Breast epithelium (tissue), 4 donors: ENCODE data around the gene TEX261. TPM values are rescaled to one million over a fixed set of nuclear protein-coding genes. Genes with fewer than 3 reads are reported as not detected.

Experiments used
- DNase-seq, 2 donors: peaks; one replicate each; pipeline ENCODE4 v3.0.0-alpha.2; 2019; ENCODE audit warnings: low spot score in 2 of 2
- H3K27ac ChIP-seq, 2 donors: fragments of 200-600 bp; sonication (generic) in 1 of 2; one replicate each; pipeline ENCODE4 v1.5.1; 2016 to 2019; ENCODE audit warnings: mild to moderate bottlenecking in 1 of 2
- H3K27me3 ChIP-seq, 2 donors: fragments of 200-600 bp; sonication (generic) in 1 of 2; one replicate each; pipeline versions ENCODE4 v1.5.1 to v1.6.0; 2017 to 2019; ENCODE audit warnings: control low read depth in 1 of 2, mild to moderate bottlenecking in 1 of 2
- H3K36me3 ChIP-seq: fragments of 200-600 bp; one replicate; pipeline ENCODE4 v1.5.1; 2019
- H3K4me1 ChIP-seq, 2 donors: fragments of 200-600 bp; sonication (generic); one replicate each; pipeline ENCODE4 v1.5.1; 2016 to 2019; ENCODE audit warnings: control low read depth in 1 of 2
- H3K4me3 ChIP-seq, 3 donors: fragments of 200-600 bp; sonication (generic); 1 replicate in 2 of 3; 2 replicates in 1 of 3; pipeline ENCODE4 v1.5.1; 2016 to 2019; ENCODE audit warnings: mild to moderate bottlenecking in 3 of 3, moderate library complexity in 2 of 3
- H3K9me3 ChIP-seq, 2 donors: fragments of 200-600 bp; sonication (generic) in 1 of 2; one replicate each; pipeline ENCODE4 v1.5.1; 2016 to 2019; ENCODE audit warnings: control low read depth in 1 of 2
- POLR2A ChIP-seq: fragments of 450-650 bp; IDR thresholded peaks from one replicate; pipeline ENCODE4 v1.6.1; 2016; ENCODE audit warnings: antibody characterized with exemption, mild to moderate bottlenecking, moderate library complexity
- POLR2AphosphoS5 ChIP-seq, 3 donors: sonication (generic); formaldehyde crosslinking; IDR thresholded peaks; one replicate each; pipeline ENCODE4 v1.6.1; 2017; ENCODE audit warnings: antibody characterized with exemption in 3 of 3
- intact Hi-C: fragments of 100-400 bp; cut with DNase I; formaldehyde crosslinking; loops from one replicate; pipeline ENCODE4 v1.15.1; 2023; ENCODE audit warnings: low total_unique reads
- total RNA-seq, 3 donors: library from RNA; depleted of rRNA; stranded (reverse); fragments of >200 nt; gene quantifications; one replicate each; pipeline ENCODE4 v1.1.0, GENCODE V29; 2016
- TF ChIP-seq, protein P1 (sequence below), 3 donors: fragments of 450-650 bp; IDR thresholded peaks; one replicate each; pipeline ENCODE4 v1.5.1; 2016 to 2017; ENCODE audit warnings: antibody characterized with exemption in 3 of 3, mild to moderate bottlenecking in 3 of 3, moderate library complexity in 3 of 3

TEX261 gene
- total RNA-seq, 3 donors from 2014 or later = 39.5 to 48.8 (median 40.0) TPM

DNA sequence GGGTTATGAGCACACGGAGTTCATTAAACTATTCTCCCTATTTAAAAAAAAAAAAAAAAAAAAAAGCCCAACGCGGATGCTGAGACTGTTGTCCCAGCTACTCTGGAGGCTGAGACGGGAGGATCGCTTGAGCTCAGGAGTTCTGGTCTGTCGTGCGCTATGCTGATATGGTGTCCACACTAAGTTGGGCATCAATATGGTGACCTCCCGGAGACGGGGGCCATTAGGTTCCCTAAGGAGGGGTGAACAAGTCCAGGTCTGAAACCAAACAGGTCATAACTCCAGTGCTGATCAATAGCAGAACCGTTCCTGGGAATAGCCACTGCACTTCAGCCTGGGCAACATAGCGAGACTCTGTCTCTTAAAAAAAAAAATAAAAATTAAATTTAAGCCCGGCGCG lies 29.2 kb downstream of the TEX261 start:
- H3K4me1 ChIP-seq = no peaks in the 10 kb centered on the region
- H3K4me3 ChIP-seq = peak overlapping the region in 2 of 3 donors; percentile 44 to 48
- TF ChIP-seq POLR2A (no peak), POLR2AphosphoS5 (IDR thresholded peaks at IDR 0.05) (no peak)
- TF ChIP-seq, protein P1, sequence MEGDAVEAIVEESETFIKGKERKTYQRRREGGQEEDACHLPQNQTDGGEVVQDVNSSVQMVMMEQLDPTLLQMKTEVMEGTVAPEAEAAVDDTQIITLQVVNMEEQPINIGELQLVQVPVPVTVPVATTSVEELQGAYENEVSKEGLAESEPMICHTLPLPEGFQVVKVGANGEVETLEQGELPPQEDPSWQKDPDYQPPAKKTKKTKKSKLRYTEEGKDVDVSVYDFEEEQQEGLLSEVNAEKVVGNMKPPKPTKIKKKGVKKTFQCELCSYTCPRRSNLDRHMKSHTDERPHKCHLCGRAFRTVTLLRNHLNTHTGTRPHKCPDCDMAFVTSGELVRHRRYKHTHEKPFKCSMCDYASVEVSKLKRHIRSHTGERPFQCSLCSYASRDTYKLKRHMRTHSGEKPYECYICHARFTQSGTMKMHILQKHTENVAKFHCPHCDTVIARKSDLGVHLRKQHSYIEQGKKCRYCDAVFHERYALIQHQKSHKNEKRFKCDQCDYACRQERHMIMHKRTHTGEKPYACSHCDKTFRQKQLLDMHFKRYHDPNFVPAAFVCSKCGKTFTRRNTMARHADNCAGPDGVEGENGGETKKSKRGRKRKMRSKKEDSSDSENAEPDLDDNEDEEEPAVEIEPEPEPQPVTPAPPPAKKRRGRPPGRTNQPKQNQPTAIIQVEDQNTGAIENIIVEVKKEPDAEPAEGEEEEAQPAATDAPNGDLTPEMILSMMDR (IDR thresholded peaks at IDR 0.05) = no peak
- no peaks in the 10 kb centered on the region for H3K36me3 ChIP-seq
- H3K27ac ChIP-seq = no peak overlapping the region
- DNase-seq = peak in 1 of 2 donors; percentile 15
- intact Hi-C loops = no loop called here
- H3K27me3 ChIP-seq = no peaks in the 10 kb centered on the region
- no peaks in the 10 kb centered on the region for H3K9me3 ChIP-seq

DNA sequence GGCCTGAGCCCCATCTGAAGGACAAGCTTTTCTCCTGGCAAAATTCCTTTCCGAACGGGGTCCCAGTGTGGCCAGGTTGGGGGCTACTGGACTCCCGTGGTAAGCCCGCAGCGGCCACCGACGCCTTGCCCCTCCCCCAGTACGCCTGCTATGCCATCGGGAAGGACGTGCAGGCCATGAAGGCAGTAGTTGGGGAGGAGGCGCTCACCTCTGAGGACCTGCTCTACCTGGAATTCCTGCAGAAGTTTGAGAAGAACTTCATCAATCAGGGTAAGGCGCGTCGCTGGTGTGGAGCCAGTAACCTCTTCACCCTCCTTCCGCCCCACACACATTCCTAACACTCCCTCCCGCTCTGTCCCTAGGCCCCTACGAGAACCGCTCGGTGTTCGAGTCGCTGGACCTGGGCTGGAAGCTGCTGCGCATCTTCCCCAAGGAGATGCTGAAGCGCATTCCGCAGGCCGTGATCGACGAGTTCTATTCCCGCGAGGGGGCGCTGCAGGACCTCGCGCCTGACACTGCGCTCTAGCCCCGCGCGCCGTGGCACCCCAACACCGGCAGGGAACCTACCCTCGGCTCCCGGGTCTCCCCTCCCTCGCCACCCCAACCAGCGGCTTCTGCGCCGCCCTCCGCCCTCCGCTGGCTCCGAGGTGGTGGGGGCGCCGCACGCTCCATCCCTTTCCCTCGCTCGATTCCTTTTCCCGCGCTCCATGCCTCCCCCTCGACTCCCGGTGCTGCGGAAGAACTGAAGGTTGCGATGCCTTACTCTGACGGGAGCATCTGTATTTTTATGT lies 29.9 kb downstream of the TEX261 start:
- no peak overlapping the region for H3K27ac ChIP-seq
- intact Hi-C loops = no loop called here
- H3K4me3 ChIP-seq = peak overlapping the region; percentile 44 to 68 (median 48)
- H3K9me3 ChIP-seq = no peaks in the 10 kb centered on the region
- no peaks in the 10 kb centered on the region for H3K27me3 ChIP-seq
- no peaks in the 10 kb centered on the region for H3K36me3 ChIP-seq
- TF ChIP-seq, protein P1 (IDR thresholded peaks at IDR 0.05) = peak; percentile 32 to 74 (median 54)
- TF ChIP-seq POLR2A = no peak
- peak; percentile 29 to 55 for DNase-seq
- no peaks in the 10 kb centered on the region for H3K4me1 ChIP-seq

DNA sequence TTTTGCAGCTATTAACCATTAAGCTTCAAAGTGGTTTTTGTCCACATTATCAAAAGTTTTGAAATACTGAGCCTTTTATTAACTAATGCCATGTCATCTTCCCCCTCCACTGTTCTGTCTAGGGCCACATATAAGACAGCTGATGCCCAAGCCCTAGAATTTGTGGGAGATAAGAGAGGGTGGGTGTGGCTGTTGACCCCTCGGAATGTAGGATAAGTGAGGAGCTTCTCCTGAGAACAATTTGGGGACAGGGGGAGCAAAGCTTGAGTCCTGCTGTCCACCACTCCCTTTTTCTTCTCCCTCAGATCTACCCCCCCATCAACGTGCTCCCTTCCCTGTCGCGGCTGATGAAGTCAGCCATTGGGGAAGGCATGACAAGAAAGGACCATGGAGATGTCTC lies 30.5 kb downstream of the TEX261 start:
- TF ChIP-seq POLR2A = no peak
- no peak for TF ChIP-seq POLR2AphosphoS5 (IDR thresholded peaks at IDR 0.05)
- TF ChIP-seq, protein P1 (IDR thresholded peaks at IDR 0.05) = no peak
- Histone ChIP-seq H3K4me1 (no peaks in the 10 kb centered on the region), H3K27ac (no peak overlapping the region), H3K36me3 (no peaks in the 10 kb centered on the region), H3K4me3 (no peak overlapping the region), H3K27me3 (no peaks in the 10 kb centered on the region), H3K9me3 (no peaks in the 10 kb centered on the region)
- intact Hi-C loops = no loop called here
- no peak for DNase-seq

GRCh38 chr2:70962885-70963878 lies 31.5 kb downstream of the TEX261 start:
- Histone ChIP-seq H3K4me1 (no peaks in the 10 kb centered on the region), H3K27ac (no peak overlapping the region), H3K36me3 (no peaks in the 10 kb centered on the region), H3K27me3 (no peaks in the 10 kb centered on the region), H3K4me3 (no peak overlapping the region), H3K9me3 (no peaks in the 10 kb centered on the region)
- no peak for TF ChIP-seq POLR2AphosphoS5 (IDR thresholded peaks at IDR 0.05)
- TF ChIP-seq, protein P1 (IDR thresholded peaks at IDR 0.05) = no peak
- no peak for TF ChIP-seq POLR2A
- peak in 1 of 2 donors; percentile 15 for DNase-seq
- intact Hi-C loops = no loop called here
